HG03565 (cell line): Measurements from ENCODE around the gene KHSRP.

Source experiments
- ATAC-seq: cut with Tn5 transposase; IDR thresholded peaks from one replicate; pipeline ENCODE4 v1.9.1; 2021; ENCODE audit warnings: mild to moderate bottlenecking, moderate library complexity; ENCODE audit not compliant: unreplicated experiment

The KHSRP gene

GRCh38 chr19:6393074-6393982, 31.3 kb downstream of the KHSRP start, which contains the start of gene GTF2F1:
GTF2F1 (minus strand) TSS chr19:6393164; CDS start chr19:6392995, 169 bp downstream.
- ATAC-seq: peak; percentile 54

- no peak for ATAC-seq
Measured at GRCh38 chr19:6392221-6393073, 32.2 kb downstream of the KHSRP start.

GRCh38 chr19:6387372-6387771, 37.2 kb downstream of the KHSRP start:
- ATAC-seq: no peak

- no peak for ATAC-seq
Measured at GRCh38 chr19:6384381-6384780, 40.2 kb downstream of the KHSRP start.

- ATAC-seq: no peak
Measured at GRCh38 chr19:6383188-6383587, 41.4 kb downstream of the KHSRP start.

- ATAC-seq: no peak
Measured at GRCh38 chr19:6381030-6381750, 43.4 kb downstream of the KHSRP start.

- ATAC-seq: no peak
Measured at GRCh38 chr19:6379744-6380143, 44.9 kb downstream of the KHSRP start.

GRCh38 chr19:6378486-6378885, 46.1 kb downstream of the KHSRP start:
- no peak for ATAC-seq

GRCh38 chr19:6378041-6378440, 46.6 kb downstream of the KHSRP start:
- ATAC-seq: no peak

- ATAC-seq: no peak
Measured at GRCh38 chr19:6376512-6377190, 48.0 kb downstream of the KHSRP start.

GRCh38 chr19:6375411-6376010, 49.1 kb downstream of the KHSRP start, which contains the start of gene PSPN:
PSPN (minus strand) TSS chr19:6375933; CDS start chr19:6375849, 84 bp downstream.
- ATAC-seq: no peak

GRCh38 chr19:6374711-6375410, 49.8 kb downstream of the KHSRP start:
- no peak for ATAC-seq

- ATAC-seq: no peak
Measured at GRCh38 chr19:6374161-6374709, 50.4 kb downstream of the KHSRP start.

- no peak for ATAC-seq
Measured at GRCh38 chr19:6373813-6374108, 50.9 kb downstream of the KHSRP start.

- peak; percentile 35 for ATAC-seq
Measured at GRCh38 chr19:6373096-6373812, 51.4 kb downstream of the KHSRP start.

- ATAC-seq: peak; percentile 68
Measured at GRCh38 chr19:6372594-6373095, 52.0 kb downstream of the KHSRP start, which contains the start of gene ALKBH7. ALKBH7 (plus strand) TSS chr19:6372794; CDS start chr19:6372821, 27 bp downstream.

- ATAC-seq: no peak
Measured at GRCh38 chr19:6364353-6364752, 60.3 kb downstream of the KHSRP start.
